ENCODE measurements around the gene TSPAN14.
"Not testable (repeated sequence)": the region's sequence is repeated elsewhere in the genome, so short reads cannot be mapped to it uniquely, and the experiment has no call there.

The TSPAN14 gene

DNA sequence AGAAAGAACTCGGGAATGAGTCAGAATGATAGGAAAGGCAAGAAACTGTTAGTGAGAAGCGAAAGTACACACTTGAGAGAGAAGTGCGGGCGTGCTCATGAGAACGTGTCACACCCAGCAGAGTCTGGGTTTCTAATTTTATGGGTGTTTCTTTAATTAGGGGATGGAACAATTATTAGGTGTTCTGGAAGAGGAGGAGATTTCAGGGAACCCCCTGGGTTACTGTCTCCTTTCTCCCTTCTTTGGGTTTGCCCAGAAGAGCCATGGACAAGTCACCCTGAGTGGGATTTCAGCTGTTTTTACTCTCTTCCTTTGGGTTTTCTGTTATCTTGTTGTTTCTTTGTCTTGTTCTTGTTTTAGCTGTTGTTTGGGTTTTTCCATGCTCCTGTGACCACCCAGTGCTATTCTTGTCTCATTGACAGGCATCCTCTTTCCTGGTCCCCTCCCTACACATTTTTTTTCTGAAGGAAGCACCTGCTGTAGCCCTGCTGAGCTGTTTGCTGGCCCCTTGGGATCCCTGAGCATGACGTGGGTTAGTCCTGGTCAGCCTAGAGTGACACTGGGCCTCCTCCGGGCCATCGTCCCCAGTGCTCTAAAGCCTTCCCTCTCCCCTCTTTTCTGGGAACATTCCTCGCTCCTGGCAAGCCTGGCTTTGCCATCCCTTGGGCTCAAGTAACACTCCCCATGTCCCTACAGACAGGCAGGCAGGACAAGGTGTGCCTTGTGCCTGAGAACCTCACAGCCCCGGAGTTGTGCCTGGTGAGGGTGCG is 87.1 kb downstream of the TSPAN14 start:
- Histone ChIP-seq H3K4me3 (replicated peaks; ENCODE audit: insufficient read depth, low read length) (no peak overlapping the region), H3K27me3 (ENCODE audit: insufficient read depth, poor library complexity, severe bottlenecking) (no peaks in the 10 kb centered on the region)

DNA sequence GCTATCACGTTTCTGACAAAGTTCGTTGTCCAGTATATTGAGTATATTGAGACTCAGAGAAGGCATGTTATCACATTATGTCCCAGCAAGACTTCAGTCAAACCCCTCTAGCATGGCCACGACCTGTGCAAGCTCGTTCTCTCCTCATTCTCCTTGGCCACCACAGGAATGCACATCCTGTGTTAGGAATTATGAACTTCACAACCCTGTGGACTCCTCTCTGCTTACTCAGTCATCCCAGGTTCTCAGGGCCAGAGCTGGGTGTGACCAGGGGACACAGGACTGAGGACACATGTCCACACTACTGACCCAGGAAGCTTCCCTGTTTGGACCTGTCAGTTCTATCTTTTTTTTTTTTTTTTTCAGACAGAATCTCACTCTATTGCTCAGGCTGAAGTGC is 87.9 kb downstream of the TSPAN14 start:
- TF ChIP-seq SPI1 (IDR thresholded peaks at IDR 0.05; ENCODE audit: borderline replicate concordance, low read depth) (no peak), GABPA (IDR thresholded peaks at IDR 0.05; ENCODE audit: low read depth) (no peak), POLR2AphosphoS5 (IDR thresholded peaks at IDR 0.05; ENCODE audit: low read depth) (no peak)
- TF ChIP-seq, protein P1, sequence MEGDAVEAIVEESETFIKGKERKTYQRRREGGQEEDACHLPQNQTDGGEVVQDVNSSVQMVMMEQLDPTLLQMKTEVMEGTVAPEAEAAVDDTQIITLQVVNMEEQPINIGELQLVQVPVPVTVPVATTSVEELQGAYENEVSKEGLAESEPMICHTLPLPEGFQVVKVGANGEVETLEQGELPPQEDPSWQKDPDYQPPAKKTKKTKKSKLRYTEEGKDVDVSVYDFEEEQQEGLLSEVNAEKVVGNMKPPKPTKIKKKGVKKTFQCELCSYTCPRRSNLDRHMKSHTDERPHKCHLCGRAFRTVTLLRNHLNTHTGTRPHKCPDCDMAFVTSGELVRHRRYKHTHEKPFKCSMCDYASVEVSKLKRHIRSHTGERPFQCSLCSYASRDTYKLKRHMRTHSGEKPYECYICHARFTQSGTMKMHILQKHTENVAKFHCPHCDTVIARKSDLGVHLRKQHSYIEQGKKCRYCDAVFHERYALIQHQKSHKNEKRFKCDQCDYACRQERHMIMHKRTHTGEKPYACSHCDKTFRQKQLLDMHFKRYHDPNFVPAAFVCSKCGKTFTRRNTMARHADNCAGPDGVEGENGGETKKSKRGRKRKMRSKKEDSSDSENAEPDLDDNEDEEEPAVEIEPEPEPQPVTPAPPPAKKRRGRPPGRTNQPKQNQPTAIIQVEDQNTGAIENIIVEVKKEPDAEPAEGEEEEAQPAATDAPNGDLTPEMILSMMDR (IDR thresholded peaks at IDR 0.05; ENCODE audit: insufficient read depth, low read length): no peak
- TF ChIP-seq, protein P2, sequence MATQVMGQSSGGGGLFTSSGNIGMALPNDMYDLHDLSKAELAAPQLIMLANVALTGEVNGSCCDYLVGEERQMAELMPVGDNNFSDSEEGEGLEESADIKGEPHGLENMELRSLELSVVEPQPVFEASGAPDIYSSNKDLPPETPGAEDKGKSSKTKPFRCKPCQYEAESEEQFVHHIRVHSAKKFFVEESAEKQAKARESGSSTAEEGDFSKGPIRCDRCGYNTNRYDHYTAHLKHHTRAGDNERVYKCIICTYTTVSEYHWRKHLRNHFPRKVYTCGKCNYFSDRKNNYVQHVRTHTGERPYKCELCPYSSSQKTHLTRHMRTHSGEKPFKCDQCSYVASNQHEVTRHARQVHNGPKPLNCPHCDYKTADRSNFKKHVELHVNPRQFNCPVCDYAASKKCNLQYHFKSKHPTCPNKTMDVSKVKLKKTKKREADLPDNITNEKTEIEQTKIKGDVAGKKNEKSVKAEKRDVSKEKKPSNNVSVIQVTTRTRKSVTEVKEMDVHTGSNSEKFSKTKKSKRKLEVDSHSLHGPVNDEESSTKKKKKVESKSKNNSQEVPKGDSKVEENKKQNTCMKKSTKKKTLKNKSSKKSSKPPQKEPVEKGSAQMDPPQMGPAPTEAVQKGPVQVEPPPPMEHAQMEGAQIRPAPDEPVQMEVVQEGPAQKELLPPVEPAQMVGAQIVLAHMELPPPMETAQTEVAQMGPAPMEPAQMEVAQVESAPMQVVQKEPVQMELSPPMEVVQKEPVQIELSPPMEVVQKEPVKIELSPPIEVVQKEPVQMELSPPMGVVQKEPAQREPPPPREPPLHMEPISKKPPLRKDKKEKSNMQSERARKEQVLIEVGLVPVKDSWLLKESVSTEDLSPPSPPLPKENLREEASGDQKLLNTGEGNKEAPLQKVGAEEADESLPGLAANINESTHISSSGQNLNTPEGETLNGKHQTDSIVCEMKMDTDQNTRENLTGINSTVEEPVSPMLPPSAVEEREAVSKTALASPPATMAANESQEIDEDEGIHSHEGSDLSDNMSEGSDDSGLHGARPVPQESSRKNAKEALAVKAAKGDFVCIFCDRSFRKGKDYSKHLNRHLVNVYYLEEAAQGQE (IDR thresholded peaks at IDR 0.05; ENCODE audit: insufficient replicate concordance, low read depth): no peak
- no peaks in the 10 kb centered on the region for H3K27me3 ChIP-seq (ENCODE audit: insufficient read depth, poor library complexity, severe bottlenecking)
- no peak overlapping the region for H3K4me3 ChIP-seq (replicated peaks; ENCODE audit: insufficient read depth, low read length)
- H3K27ac ChIP-seq (replicated peaks): no peak overlapping the region
- no peak for DNase-seq (ENCODE audit: low read depth in 1 of 2, low spot score in 1 of 2)

More for the DNA sequence above, 87.1 kb downstream of the TSPAN14 start:
- TF ChIP-seq GABPA (IDR thresholded peaks at IDR 0.05; ENCODE audit: low read depth): no peak
- no peak overlapping the region for H3K27ac ChIP-seq (replicated peaks)
- DNase-seq (ENCODE audit: low read depth in 1 of 2, low spot score in 1 of 2): no peak

DNA sequence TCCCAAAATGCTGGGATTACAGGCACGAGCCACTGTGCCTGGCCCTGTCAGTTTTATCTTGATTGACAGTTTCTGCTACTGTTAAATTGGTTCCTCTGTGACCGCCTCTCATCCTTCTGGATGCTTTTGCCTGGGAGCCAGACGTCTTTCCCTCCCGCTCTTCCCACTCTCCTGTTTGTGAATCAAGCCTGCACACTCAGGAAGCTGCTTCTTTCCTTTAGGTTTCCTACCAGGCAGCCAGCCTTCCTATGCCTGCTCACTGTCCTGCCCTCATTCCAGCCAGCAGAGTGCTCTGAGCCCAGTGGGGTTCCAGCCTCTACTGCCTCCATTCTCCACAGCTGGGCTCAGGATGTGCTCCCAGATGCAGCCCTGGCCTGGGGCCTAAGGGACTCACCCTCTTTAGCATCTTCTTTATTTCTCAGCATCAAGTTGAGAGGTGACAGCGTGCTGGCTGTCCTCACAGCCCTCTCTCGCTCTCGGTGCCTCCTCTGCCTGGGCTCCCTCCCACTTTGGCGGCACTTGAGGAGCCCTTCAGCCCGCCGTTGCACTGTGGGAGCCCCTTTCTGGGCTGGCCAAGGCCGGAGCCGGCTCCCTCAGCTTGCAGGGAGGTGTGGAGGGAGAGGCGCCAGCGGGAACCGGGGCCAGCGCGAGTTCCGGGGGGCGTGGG is 88.7 kb downstream of the TSPAN14 start:
- H3K4me3 ChIP-seq (replicated peaks; ENCODE audit: insufficient read depth, low read length): no peak overlapping the region
- no peak overlapping the region for H3K27ac ChIP-seq (replicated peaks)
- DNase-seq (ENCODE audit: low read depth in 1 of 2, low spot score in 1 of 2): no peak
- TF ChIP-seq GABPA (IDR thresholded peaks at IDR 0.05; ENCODE audit: low read depth): no peak
- TF ChIP-seq, protein P1 (IDR thresholded peaks at IDR 0.05; ENCODE audit: insufficient read depth, low read length): no peak
- TF ChIP-seq, protein P2 (IDR thresholded peaks at IDR 0.05; ENCODE audit: insufficient replicate concordance, low read depth): no peak
- TF ChIP-seq POLR2AphosphoS5 (IDR thresholded peaks at IDR 0.05; ENCODE audit: low read depth): no peak
- TF ChIP-seq SPI1 (IDR thresholded peaks at IDR 0.05; ENCODE audit: borderline replicate concordance, low read depth): no peak
- no peaks in the 10 kb centered on the region for H3K27me3 ChIP-seq (ENCODE audit: insufficient read depth, poor library complexity, severe bottlenecking)

DNA sequence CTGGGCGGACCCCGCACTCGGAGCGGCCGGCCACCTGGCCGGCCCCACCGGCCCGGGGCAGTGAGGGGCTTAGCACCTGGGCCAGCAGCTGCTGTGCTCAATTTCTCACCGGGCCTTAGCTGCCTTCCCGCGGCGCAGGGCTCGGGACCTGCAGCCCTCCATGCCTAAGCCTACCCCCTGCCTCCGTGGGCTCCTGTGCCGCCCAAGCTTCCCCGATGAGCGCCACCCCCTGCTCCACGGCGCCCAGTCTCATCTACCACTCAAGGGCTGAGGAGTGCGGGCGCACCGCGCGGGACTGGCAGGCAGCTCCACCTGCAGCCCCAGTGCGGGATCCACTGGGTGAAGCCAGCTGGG is 89.2 kb downstream of the TSPAN14 start:
- H3K27ac ChIP-seq (replicated peaks); DNase-seq (ENCODE audit: low read depth in 1 of 2, low spot score in 1 of 2); H3K27me3 ChIP-seq (ENCODE audit: insufficient read depth, poor library complexity, severe bottlenecking); H3K4me3 ChIP-seq (replicated peaks; ENCODE audit: insufficient read depth, low read length): not testable (repeated sequence)

Measured in HL-60 (cell line).